ENCODE results near the gene BMP4. TPM values are rescaled to one million over a fixed set of nuclear protein-coding genes. Genes with fewer than 3 reads are reported as not detected.

Gene BMP4
- total RNA-seq, 1 donor from 2014 or later: 3.7 TPM

DNA sequence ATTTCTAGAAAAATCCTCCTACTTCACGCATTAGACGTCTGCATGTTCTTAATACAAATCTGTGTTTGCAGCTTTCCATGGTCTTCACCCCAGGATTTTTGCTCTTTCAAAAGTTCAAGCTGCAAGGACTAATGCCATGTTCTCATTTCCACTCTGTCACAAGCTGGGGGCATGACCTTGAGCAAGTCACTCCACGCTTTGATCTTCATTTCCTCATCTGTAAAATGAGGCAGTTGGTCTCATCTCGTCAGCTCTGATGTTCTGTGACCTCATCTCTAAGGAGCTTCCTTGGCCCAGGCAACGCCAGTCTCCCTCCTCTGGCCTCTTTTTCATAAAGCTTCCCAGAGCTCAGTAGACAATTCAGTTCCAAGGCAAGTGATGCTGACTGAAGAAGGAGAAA lies 18.8 kb upstream of the BMP4 start:
- H3K27me3 Mint-ChIP-seq (ENCODE audit: unreplicated experiment): no peaks in the 10 kb centered on the region
- no peak overlapping the region for H3K27ac Mint-ChIP-seq (ENCODE audit: unreplicated experiment)
- H3K36me3 Mint-ChIP-seq (ENCODE audit: unreplicated experiment): no peaks in the 10 kb centered on the region
- no peak overlapping the region for H3K4me3 Mint-ChIP-seq (ENCODE audit: unreplicated experiment)
- TF ChIP-seq, protein P1, sequence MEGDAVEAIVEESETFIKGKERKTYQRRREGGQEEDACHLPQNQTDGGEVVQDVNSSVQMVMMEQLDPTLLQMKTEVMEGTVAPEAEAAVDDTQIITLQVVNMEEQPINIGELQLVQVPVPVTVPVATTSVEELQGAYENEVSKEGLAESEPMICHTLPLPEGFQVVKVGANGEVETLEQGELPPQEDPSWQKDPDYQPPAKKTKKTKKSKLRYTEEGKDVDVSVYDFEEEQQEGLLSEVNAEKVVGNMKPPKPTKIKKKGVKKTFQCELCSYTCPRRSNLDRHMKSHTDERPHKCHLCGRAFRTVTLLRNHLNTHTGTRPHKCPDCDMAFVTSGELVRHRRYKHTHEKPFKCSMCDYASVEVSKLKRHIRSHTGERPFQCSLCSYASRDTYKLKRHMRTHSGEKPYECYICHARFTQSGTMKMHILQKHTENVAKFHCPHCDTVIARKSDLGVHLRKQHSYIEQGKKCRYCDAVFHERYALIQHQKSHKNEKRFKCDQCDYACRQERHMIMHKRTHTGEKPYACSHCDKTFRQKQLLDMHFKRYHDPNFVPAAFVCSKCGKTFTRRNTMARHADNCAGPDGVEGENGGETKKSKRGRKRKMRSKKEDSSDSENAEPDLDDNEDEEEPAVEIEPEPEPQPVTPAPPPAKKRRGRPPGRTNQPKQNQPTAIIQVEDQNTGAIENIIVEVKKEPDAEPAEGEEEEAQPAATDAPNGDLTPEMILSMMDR (IDR thresholded peaks at IDR 0.05; ENCODE audit: partially characterized antibody, unreplicated experiment): no peak
- H3K4me1 Mint-ChIP-seq (ENCODE audit: low read depth, unreplicated experiment): peaks cover 12% of the 10 kb centered on the region
- no peak for DNase-seq
- peaks cover 5% of the 10 kb centered on the region for H3K9me3 Mint-ChIP-seq (ENCODE audit: unreplicated experiment)

DNA sequence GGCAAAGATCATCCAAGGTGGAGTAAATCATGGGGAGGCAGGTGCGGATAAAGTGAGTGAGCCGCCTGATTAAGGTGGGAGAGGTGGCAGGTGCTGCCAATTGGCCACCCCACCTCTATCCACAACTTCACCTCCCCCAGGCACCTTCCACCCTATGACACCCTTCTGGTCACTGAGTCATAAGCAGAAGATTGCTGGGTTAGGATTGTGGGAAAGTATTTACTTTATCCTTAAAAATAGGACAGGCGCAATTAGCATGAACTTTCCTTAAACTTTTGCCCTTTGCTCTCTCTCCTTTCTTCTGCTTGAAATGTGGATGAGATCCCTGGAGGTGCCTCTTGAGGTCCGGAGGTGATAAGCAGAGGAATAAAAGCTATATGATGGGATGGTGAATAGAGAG lies 14.9 kb upstream of the BMP4 start:
- H3K9me3 Mint-ChIP-seq (ENCODE audit: unreplicated experiment): peaks cover 2% of the 10 kb centered on the region
- DNase-seq: no peak
- TF ChIP-seq, protein P1 (IDR thresholded peaks at IDR 0.05; ENCODE audit: partially characterized antibody, unreplicated experiment): no peak
- H3K4me1 Mint-ChIP-seq (ENCODE audit: low read depth, unreplicated experiment): no peaks in the 10 kb centered on the region
- H3K4me3 Mint-ChIP-seq (ENCODE audit: unreplicated experiment): no peak overlapping the region
- no peak overlapping the region for H3K27ac Mint-ChIP-seq (ENCODE audit: unreplicated experiment)
- no peaks in the 10 kb centered on the region for H3K27me3 Mint-ChIP-seq (ENCODE audit: unreplicated experiment)
- H3K36me3 Mint-ChIP-seq (ENCODE audit: unreplicated experiment): no peaks in the 10 kb centered on the region

- no peak overlapping the region for H3K4me3 Mint-ChIP-seq (ENCODE audit: unreplicated experiment)
- H3K9me3 Mint-ChIP-seq (ENCODE audit: unreplicated experiment): no peaks in the 10 kb centered on the region
- H3K27me3 Mint-ChIP-seq (ENCODE audit: unreplicated experiment): no peaks in the 10 kb centered on the region
- no peak overlapping the region for H3K27ac Mint-ChIP-seq (ENCODE audit: unreplicated experiment)
- DNase-seq: no peak
- TF ChIP-seq, protein P1 (IDR thresholded peaks at IDR 0.05; ENCODE audit: partially characterized antibody, unreplicated experiment): no peak
- H3K4me1 Mint-ChIP-seq (ENCODE audit: low read depth, unreplicated experiment): no peaks in the 10 kb centered on the region
- no peaks in the 10 kb centered on the region for H3K36me3 Mint-ChIP-seq (ENCODE audit: unreplicated experiment)
These were observed 12.7 kb upstream of the BMP4 start for GRCh38 chr14:53969326-53969725.

DNA sequence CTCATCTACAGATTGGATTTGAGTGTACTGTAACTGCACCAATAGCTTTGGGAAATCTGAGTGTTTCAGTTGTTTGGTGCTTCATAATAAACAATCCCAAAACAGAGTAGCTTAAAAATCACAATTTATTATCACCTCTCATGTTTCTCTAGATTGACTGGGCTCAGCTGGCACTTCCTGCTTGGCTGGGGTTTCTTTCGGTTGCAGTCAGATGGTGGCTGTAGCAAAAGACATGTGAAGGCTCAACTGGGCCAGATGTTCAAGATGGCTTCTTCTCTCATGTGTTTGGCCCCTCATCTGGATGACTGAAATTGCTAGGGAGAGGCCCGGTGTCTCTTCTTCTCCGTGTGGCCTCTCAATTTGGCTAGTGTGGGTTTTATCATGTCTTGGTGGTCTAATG lies 12.1 kb upstream of the BMP4 start:
- peaks cover 2% of the 10 kb centered on the region for H3K9me3 Mint-ChIP-seq (ENCODE audit: unreplicated experiment)
- TF ChIP-seq, protein P1 (IDR thresholded peaks at IDR 0.05; ENCODE audit: partially characterized antibody, unreplicated experiment): no peak
- no peak overlapping the region for H3K4me3 Mint-ChIP-seq (ENCODE audit: unreplicated experiment)
- no peak overlapping the region for H3K27ac Mint-ChIP-seq (ENCODE audit: unreplicated experiment)
- peaks cover 5% of the 10 kb centered on the region for H3K27me3 Mint-ChIP-seq (ENCODE audit: unreplicated experiment)
- peaks cover 2% of the 10 kb centered on the region for H3K4me1 Mint-ChIP-seq (ENCODE audit: low read depth, unreplicated experiment)
- no peak for DNase-seq
- H3K36me3 Mint-ChIP-seq (ENCODE audit: unreplicated experiment): no peaks in the 10 kb centered on the region

- Mint-ChIP-seq H3K36me3 (ENCODE audit: unreplicated experiment) (no peaks in the 10 kb centered on the region), H3K4me3 (ENCODE audit: unreplicated experiment) (no peak overlapping the region), H3K27me3 (ENCODE audit: unreplicated experiment) (peaks cover 12% of the 10 kb centered on the region), H3K4me1 (ENCODE audit: low read depth, unreplicated experiment) (peaks cover 8% of the 10 kb centered on the region), H3K9me3 (ENCODE audit: unreplicated experiment) (peaks cover 2% of the 10 kb centered on the region), H3K27ac (ENCODE audit: unreplicated experiment) (no peak overlapping the region)
- TF ChIP-seq, protein P1 (IDR thresholded peaks at IDR 0.05; ENCODE audit: partially characterized antibody, unreplicated experiment): no peak
- DNase-seq: no peak
These were observed 11.0 kb upstream of the BMP4 start for GRCh38 chr14:53967606-53968005.

Data from glutamatergic neuron (in vitro differentiated cells).